Measurements from ENCODE around the gene MT1H. TPM values are rescaled to one million over a fixed set of nuclear protein-coding genes. Genes with fewer than 3 reads are reported as not detected.

Gene MT1H
- total and polyA plus RNA-seq, 2 donors (not counting 1 experiment from before 2014, with no cell fraction given), result not detected

DNA sequence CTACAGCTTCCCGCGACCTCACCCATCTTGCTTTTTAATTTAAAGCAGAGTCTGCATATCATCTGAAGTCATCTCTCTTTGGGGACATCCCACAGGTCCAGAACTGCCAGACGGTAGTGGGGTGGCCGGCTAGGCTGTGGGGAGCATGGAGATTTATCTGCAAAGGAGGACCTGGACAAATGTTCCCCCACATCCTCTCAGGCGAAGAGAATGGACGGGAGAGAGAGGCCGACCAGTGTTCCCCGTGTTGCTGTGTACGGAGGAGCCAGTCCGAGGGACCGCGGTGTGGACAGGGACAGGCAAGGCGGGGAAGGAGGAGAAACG lies 37.8 kb upstream of the MT1H start:
- H3K79me2 ChIP-seq (ENCODE audit: control insufficient read depth, insufficient read depth, low read length), result no peaks in the 10 kb centered on the region
- peak overlapping the region; percentile 51 for H2AFZ ChIP-seq (ENCODE audit: insufficient read depth, low read depth, low read length, poor library complexity, severe bottlenecking)
- TF ChIP-seq, protein P1, sequence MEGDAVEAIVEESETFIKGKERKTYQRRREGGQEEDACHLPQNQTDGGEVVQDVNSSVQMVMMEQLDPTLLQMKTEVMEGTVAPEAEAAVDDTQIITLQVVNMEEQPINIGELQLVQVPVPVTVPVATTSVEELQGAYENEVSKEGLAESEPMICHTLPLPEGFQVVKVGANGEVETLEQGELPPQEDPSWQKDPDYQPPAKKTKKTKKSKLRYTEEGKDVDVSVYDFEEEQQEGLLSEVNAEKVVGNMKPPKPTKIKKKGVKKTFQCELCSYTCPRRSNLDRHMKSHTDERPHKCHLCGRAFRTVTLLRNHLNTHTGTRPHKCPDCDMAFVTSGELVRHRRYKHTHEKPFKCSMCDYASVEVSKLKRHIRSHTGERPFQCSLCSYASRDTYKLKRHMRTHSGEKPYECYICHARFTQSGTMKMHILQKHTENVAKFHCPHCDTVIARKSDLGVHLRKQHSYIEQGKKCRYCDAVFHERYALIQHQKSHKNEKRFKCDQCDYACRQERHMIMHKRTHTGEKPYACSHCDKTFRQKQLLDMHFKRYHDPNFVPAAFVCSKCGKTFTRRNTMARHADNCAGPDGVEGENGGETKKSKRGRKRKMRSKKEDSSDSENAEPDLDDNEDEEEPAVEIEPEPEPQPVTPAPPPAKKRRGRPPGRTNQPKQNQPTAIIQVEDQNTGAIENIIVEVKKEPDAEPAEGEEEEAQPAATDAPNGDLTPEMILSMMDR (IDR thresholded peaks at IDR 0.05), result no peak
- no peak for TF ChIP-seq EZH2 (IDR thresholded peaks at IDR 0.05; ENCODE audit: borderline replicate concordance, insufficient read depth, low read depth, low read length, poor library complexity, severe bottlenecking)
- peaks cover 0 to 4% (median 0%) of the 10 kb centered on the region in 3 donors for H3K9me3 ChIP-seq (ENCODE audit: control extremely low read depth in 1 of 3, control insufficient read depth in 2 of 3, insufficient read depth in 1 of 3, low read length in 2 of 3)
- H3K4me1 Mint-ChIP-seq, result peaks cover 31% of the 10 kb centered on the region
- H3K4me1 ChIP-seq (ENCODE audit: control insufficient read depth in 2 of 2, insufficient read depth in 2 of 2, low read length in 2 of 2), result peaks cover 36 to 37% of the 10 kb centered on the region in 2 donors
- ChIA-PET POLR2A (no interaction called here), CTCF (no interaction called here)
- peak overlapping the region; percentile 80 for H3K4me3 Mint-ChIP-seq
- H3K36me3 ChIP-seq (replicated peaks in 1 of 2; ENCODE audit: control extremely low read depth in 1 of 2, control insufficient read depth in 1 of 2, extremely low read depth in 1 of 2, insufficient read depth in 2 of 2, low read length in 1 of 2), result no peaks in the 10 kb centered on the region
- intact Hi-C loops (cut with micrococcal nuclease), result loop anchor here (2.0 to 10.0 kb wide), 2 partner anchors 23 to 53 kb away; partner anchors contain the start of genes MT1X and MT2A
- 31% methylated on average over 10 of the region's 14 CpGs for WGBS (ENCODE audit: insufficient coverage)
- peak overlapping the region in 4 of 5 experiments; percentile 13 to 52 (median 22) for H3K4me3 ChIP-seq (ENCODE audit: control extremely low read depth in 1 of 5, extremely low read depth in 1 of 5, insufficient read depth in 1 of 5, low read depth in 2 of 5, low read length in 4 of 5)
- no peaks in the 10 kb centered on the region for H3K9me3 Mint-ChIP-seq (ENCODE audit: insufficient read depth)
- H3K27me3 Mint-ChIP-seq, result peaks cover 57% of the 10 kb centered on the region
- H3K27ac ChIP-seq (ENCODE audit: low read length in 2 of 2), result no peak overlapping the region
- peak overlapping the region; percentile 67 for H3K4me2 ChIP-seq (replicated peaks; ENCODE audit: low read depth, low read length, poor library complexity, severe bottlenecking)
- H4K20me1 ChIP-seq (ENCODE audit: control insufficient read depth, insufficient read depth, low read length, poor library complexity, severe bottlenecking), result no peaks in the 10 kb centered on the region
- H3K9ac ChIP-seq (ENCODE audit: low read length), result peak overlapping the region; percentile 48
- H3K27ac Mint-ChIP-seq, result no peak overlapping the region
- DNase-seq (no peak), ATAC-seq (ENCODE audit: low read depth) (no peak)
- peaks cover 0 to 66% (median 31%) of the 10 kb centered on the region in 4 experiments for H3K27me3 ChIP-seq (replicated peaks in 1 of 4; ENCODE audit: control extremely low read depth in 1 of 4, control insufficient read depth in 3 of 4, insufficient read depth in 4 of 4, low read length in 3 of 4)

DNA sequence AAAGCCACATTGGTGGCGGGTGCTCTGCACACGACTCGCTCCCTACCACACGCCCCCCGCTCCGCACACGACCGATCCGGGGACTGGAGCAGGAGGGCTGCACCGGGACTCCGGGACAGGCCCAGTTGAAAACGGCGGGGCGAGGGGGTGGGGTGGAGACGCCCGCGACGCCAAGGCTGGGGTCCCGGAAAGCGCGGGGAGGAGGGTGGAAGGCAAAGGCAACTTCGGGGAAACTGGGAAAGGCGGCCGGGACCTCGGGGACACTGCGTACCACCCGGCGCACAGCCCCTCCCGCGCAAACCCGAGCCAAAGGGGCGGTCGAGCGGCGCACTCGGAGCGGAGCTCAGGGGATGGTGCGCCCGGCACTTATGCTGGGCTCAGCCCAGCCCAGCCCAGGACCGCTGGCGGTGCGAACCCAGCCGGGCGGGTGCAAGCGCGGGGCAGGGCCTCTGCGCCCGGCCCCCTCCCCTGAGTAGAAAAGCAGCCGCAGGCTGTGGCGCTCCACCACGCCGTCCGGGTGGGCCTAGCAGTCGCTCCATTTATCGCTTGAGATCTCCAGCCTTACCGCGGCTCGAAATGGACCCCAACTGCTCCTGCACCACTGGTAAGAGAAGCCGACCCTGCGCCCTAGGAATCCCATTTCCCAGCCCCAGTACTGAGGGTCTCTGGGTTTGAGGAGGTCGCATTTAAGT lies 37.3 kb upstream of the MT1H start, which contains the start of gene MT1M:
Gene MT1M (plus strand): TSS at position 504 of the 692 bp plus-strand sequence. CDS start 73 bp downstream, at position 577.
- WGBS (ENCODE audit: insufficient coverage), result 4% methylated on average over 51 of the region's 61 CpGs
- no peaks in the 10 kb centered on the region for H3K79me2 ChIP-seq (ENCODE audit: control insufficient read depth, insufficient read depth, low read length)
- H4K20me1 ChIP-seq (ENCODE audit: control insufficient read depth, insufficient read depth, low read length, poor library complexity, severe bottlenecking), result no peaks in the 10 kb centered on the region
- H3K4me1 ChIP-seq (ENCODE audit: control insufficient read depth in 2 of 2, insufficient read depth in 2 of 2, low read length in 2 of 2), result peaks cover 36 to 37% of the 10 kb centered on the region in 2 donors
- Mint-ChIP-seq H3K27me3 (peaks cover 58% of the 10 kb centered on the region), H3K4me3 (peak within 1 kb of the TSS; percentile 80), H3K4me1 (peaks cover 32% of the 10 kb centered on the region), H3K27ac (no peak within 1 kb of the TSS), H3K9me3 (ENCODE audit: insufficient read depth) (no peaks in the 10 kb centered on the region)
- ChIA-PET POLR2A (no interaction called here), CTCF (no interaction called here)
- peak within 1 kb of the TSS; percentile 67 for H3K4me2 ChIP-seq (replicated peaks; ENCODE audit: low read depth, low read length, poor library complexity, severe bottlenecking)
- no peak within 1 kb of the TSS for H3K27ac ChIP-seq (ENCODE audit: low read length in 2 of 2)
- no peaks in the 10 kb centered on the region for H3K36me3 ChIP-seq (replicated peaks in 1 of 2; ENCODE audit: control extremely low read depth in 1 of 2, control insufficient read depth in 1 of 2, extremely low read depth in 1 of 2, insufficient read depth in 2 of 2, low read length in 1 of 2)
- peaks cover 0 to 61% (median 31%) of the 10 kb centered on the region in 4 experiments for H3K27me3 ChIP-seq (replicated peaks in 1 of 4; ENCODE audit: control extremely low read depth in 1 of 4, control insufficient read depth in 3 of 4, insufficient read depth in 4 of 4, low read length in 3 of 4)
- ATAC-seq (ENCODE audit: low read depth) (no peak), DNase-seq (peak; percentile 34)
- peak within 1 kb of the TSS; percentile 51 for H2AFZ ChIP-seq (ENCODE audit: insufficient read depth, low read depth, low read length, poor library complexity, severe bottlenecking)
- H3K9ac ChIP-seq (ENCODE audit: low read length), result peak within 1 kb of the TSS; percentile 48
- intact Hi-C loops (cut with micrococcal nuclease), result loop anchor here (10.0 kb wide), 1 partner anchor 52 kb away; the partner anchor contains the start of gene MT1X
- H3K4me3 ChIP-seq (ENCODE audit: control extremely low read depth in 1 of 5, extremely low read depth in 1 of 5, insufficient read depth in 1 of 5, low read depth in 2 of 5, low read length in 4 of 5), result peak within 1 kb of the TSS in 4 of 5 experiments; percentile 13 to 52 (median 22)
- TF ChIP-seq, protein P1 (IDR thresholded peaks at IDR 0.05), result no peak
- TF ChIP-seq EZH2 (IDR thresholded peaks at IDR 0.05; ENCODE audit: borderline replicate concordance, insufficient read depth, low read depth, low read length, poor library complexity, severe bottlenecking), result no peak
- H3K9me3 ChIP-seq (ENCODE audit: control extremely low read depth in 1 of 3, control insufficient read depth in 2 of 3, insufficient read depth in 1 of 3, low read length in 2 of 3), result peaks cover 0 to 4% (median 0%) of the 10 kb centered on the region in 3 donors

All from B cell (primary cell).